Measurements from ENCODE around the gene RAB38.

- TF ChIP-seq CTCF (IDR thresholded peaks at IDR 0.05), result no peak
- no peak for TF ChIP-seq TCF7 (CRISPR knock-in tag; IDR thresholded peaks at IDR 0.05; ENCODE audit: low read depth)
- no peak for TF ChIP-seq ATF1 (CRISPR knock-in tag; IDR thresholded peaks at IDR 0.05)
- no peak for TF ChIP-seq NR1H2 (CRISPR knock-in tag; IDR thresholded peaks at IDR 0.05)
- no peak for TF ChIP-seq HMGXB4 (CRISPR knock-in tag; IDR thresholded peaks at IDR 0.05)
- TF ChIP-seq NFYB (CRISPR knock-in tag; conservative IDR thresholded peaks at IDR 0.05; ENCODE audit: low read depth), result no peak
- no peak for TF ChIP-seq SMAD3 (CRISPR knock-in tag; IDR thresholded peaks at IDR 0.05; ENCODE audit: borderline replicate concordance)
- TF ChIP-seq IRF2 (CRISPR knock-in tag; IDR thresholded peaks at IDR 0.05; ENCODE audit: borderline replicate concordance, low read depth), result no peak
Measured at GRCh38 chr11:88119561-88119960, 55.7 kb downstream of the RAB38 start.

All from WTC11 (cell line).